Vagina (tissue), 2 donors: ENCODE measurements around the gene BSPH1. TPM values are rescaled to one million over a fixed set of nuclear protein-coding genes. Genes with fewer than 3 reads are reported as not detected.
"Not testable (repeated sequence)": the region's sequence is repeated elsewhere in the genome, so short reads cannot be mapped to it uniquely, and the experiment has no call there.

Experiments used
- DNase-seq, 2 donors: peaks; one replicate each; pipeline ENCODE4 v3.0.0-alpha.2; 2017; ENCODE audit errors: extremely low spot score in 2 of 2
- H3K27ac ChIP-seq: fragments of 200-600 bp; sonication (generic); one replicate; pipeline ENCODE4 v1.5.1; 2019
- H3K27me3 ChIP-seq: fragments of 200-600 bp; sonication (generic); one replicate; pipeline ENCODE4 v1.5.1; 2019
- H3K36me3 ChIP-seq, 2 donors: fragments of 200-600 bp; sonication (generic); one replicate each; pipeline ENCODE4 v1.5.1; 2017 to 2019
- H3K4me1 ChIP-seq: fragments of 200-600 bp; sonication (generic); one replicate; pipeline ENCODE4 v1.5.1; 2019
- H3K4me3 ChIP-seq, 2 donors: fragments of 200-600 bp; sonication (generic); 1 replicate in 1 of 2; 2 replicates in 1 of 2; pipeline ENCODE4 v1.5.1; 2016 to 2019
- H3K9me3 ChIP-seq: fragments of 200-600 bp; sonication (generic); one replicate; pipeline ENCODE4 v1.5.1; 2019
- POLR2AphosphoS5 ChIP-seq, 2 donors: sonication (generic); formaldehyde crosslinking; IDR thresholded peaks; one replicate each; pipeline ENCODE4 v1.9.0; 2017; ENCODE audit warnings: antibody characterized with exemption in 2 of 2, mild to moderate bottlenecking in 2 of 2, low read depth in 1 of 2; ENCODE audit not compliant: insufficient read depth in 1 of 2
- intact Hi-C: fragments of 100-400 bp; cut with DNase I; formaldehyde crosslinking; loops from one replicate; pipeline ENCODE4 v1.15.1; 2023
- total RNA-seq: library from RNA; depleted of rRNA; stranded (reverse); fragments of >200 nt; gene quantifications from one replicate; pipeline ENCODE4 v1.2.3, GENCODE V29; 2016
- TF ChIP-seq, protein P1 (sequence below), 3 experiments: fragments of 450-650 bp in 2 of 3; fragments of 200-600 bp in 1 of 3; sonication (generic) in 1 of 3; IDR thresholded peaks; one replicate each; pipeline ENCODE4 v1.5.1; 2017 to 2019; ENCODE audit warnings: antibody characterized with exemption in 3 of 3, mild to moderate bottlenecking in 2 of 3, moderate library complexity in 2 of 3

Gene BSPH1
- total RNA-seq, 1 donor from 2014 or later = not detected

DNA sequence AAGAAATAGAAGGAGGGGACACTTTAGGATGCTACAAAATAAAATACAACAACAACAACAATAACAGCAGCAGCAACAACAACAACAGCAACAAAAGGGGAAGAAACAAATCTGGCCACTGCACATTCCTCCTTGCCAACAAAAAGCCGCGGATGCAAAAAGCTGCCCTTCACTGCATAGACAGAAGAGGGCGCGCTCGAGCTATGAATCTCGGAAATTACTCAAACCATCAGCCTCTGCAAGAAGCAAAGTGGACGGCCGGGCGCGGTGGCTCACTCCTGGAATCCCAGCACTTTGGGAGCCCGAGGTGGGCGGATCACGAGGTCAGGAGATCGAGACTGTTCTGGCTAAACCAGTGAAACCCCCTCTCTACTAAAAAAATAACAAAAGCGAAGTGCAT is 71.9 kb downstream of the BSPH1 start:
- TF ChIP-seq POLR2AphosphoS5 (IDR thresholded peaks at IDR 0.05; ENCODE audit: insufficient read depth in 1 of 2, low read depth in 1 of 2) = peak in 1 of 2 donors; percentile 23
- TF ChIP-seq, protein P1, sequence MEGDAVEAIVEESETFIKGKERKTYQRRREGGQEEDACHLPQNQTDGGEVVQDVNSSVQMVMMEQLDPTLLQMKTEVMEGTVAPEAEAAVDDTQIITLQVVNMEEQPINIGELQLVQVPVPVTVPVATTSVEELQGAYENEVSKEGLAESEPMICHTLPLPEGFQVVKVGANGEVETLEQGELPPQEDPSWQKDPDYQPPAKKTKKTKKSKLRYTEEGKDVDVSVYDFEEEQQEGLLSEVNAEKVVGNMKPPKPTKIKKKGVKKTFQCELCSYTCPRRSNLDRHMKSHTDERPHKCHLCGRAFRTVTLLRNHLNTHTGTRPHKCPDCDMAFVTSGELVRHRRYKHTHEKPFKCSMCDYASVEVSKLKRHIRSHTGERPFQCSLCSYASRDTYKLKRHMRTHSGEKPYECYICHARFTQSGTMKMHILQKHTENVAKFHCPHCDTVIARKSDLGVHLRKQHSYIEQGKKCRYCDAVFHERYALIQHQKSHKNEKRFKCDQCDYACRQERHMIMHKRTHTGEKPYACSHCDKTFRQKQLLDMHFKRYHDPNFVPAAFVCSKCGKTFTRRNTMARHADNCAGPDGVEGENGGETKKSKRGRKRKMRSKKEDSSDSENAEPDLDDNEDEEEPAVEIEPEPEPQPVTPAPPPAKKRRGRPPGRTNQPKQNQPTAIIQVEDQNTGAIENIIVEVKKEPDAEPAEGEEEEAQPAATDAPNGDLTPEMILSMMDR (IDR thresholded peaks at IDR 0.05) = peak in 1 of 3 experiments; percentile 93
- intact Hi-C loops, H3K36me3 ChIP-seq, H3K4me1 ChIP-seq, H3K27me3 ChIP-seq, H3K4me3 ChIP-seq, DNase-seq, H3K9me3 ChIP-seq, H3K27ac ChIP-seq: not testable (repeated sequence)

Other genes starting within 250 kb of the BSPH1 start
- gene NOP53, start 246.6 kb downstream of the BSPH1 start, total RNA-seq = 517 TPM
- gene SELENOW, start 213.5 kb downstream of the BSPH1 start, total RNA-seq = 442 TPM
- gene TPRX1, start 187.6 kb downstream of the BSPH1 start, total RNA-seq = not detected
- gene CRX, start 170.2 kb downstream of the BSPH1 start, total RNA-seq = not detected
- not detected for gene TPRX2, start 132.9 kb downstream of the BSPH1 start, total RNA-seq
- 1.7 TPM for gene SULT2A1, start 105.9 kb downstream of the BSPH1 start, total RNA-seq
- gene ELSPBP1, start 2.5 kb upstream of the BSPH1 start, total RNA-seq = not detected
- not detected for gene CABP5, start 51.9 kb upstream of the BSPH1 start, total RNA-seq
- 7.1 TPM for gene PLA2G4C, start 118.6 kb upstream of the BSPH1 start, total RNA-seq
- 10.8 TPM for gene LIG1, start 178.2 kb upstream of the BSPH1 start, total RNA-seq
- gene ZSWIM9, start 178.5 kb upstream of the BSPH1 start, total RNA-seq = 5.4 TPM